Measurements from ENCODE around the gene HLA-F.

HLA-F gene

DNA sequence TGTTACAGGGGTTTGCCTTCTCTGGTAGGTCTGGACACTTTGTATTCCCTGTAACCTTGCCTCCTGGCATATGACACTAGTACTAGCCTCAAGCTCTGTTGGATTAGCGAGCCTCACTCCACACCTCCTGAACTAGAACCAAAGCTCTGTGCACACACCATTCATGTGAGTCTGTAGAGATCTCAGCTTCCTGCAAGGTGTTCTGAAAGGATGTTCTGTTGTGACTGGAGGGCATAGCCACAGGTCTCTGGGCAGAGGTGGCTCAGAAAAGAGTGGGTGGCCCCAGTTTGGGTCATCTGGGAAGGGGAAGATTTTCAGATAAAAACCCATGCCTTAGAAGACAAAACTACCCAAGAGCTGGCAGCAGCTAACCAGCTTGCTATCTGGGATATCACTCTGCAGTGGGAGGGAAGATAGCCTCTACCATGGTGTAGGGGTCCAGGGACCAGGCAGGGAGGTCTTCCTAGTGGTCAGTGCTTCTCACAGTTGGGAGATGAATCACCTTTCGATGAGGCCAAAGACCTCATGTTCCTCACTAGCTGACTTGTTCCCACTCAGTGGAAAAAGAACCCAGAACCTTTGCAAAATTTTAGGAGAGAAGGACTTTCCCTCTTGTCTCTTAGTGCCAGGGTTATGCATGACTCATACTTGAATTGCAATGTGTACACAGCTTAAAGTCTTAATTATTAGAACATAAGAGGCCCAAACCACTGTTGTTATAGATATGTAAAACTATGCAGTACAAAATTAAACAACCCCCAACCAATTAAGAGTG lies 41.4 kb downstream of the HLA-F start:
- DNase-seq = no peak

DNA sequence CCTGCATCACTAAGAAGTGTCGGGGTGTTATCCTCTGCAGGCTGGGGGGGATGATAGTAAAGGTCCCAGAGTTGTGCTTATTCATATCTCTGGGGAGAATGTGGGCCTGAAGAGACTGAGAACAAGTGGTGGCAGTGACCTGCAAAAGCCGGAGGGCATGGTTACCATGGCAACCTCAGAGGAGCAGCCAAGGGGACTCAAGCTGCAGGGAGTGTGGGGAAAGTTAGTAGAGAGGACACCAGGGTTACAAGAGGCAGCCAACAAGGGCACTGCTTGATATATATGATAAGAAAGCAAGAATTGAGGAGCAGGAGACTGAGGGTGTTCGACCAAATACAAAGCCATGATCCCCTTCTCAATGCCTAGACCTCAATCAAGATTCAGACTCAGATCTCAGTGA lies 46.1 kb downstream of the HLA-F start:
- no peak for DNase-seq

DNA sequence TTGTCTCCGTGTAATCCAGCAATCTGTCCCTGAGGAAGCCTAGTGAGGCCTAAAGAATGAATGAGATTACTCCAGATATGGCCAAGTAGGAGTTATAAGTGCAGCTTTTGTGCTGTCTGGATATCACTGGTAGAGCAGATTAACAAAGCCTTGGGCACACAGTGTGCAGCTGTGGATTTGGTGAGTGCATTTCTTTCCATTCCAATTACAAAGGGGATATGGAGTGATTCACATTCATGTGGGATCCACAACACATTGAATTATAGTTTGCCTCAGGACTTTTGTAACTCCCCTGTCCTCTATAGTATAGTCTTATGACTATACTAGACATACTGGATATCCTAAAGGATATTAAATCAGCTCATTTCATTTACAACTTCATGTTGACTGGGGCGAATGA lies 47.1 kb downstream of the HLA-F start:
- no peak for DNase-seq

DNA sequence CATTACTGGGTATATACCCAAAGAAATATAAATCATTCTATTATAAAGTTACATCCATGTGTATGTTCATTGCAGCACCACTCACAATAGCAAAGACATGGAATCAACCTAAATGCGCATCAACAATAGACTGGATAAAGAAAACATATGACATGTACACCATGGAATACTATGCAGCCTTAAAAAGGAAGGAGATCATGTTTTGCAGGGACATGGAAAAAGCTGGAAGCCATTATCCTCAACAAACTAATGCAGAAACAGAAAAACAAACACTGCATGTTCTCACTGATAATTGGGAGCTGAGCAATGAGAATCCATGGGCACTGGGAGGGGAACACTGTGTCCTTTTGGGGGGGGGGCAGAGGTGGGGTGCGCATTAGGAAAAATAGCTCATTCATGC lies 53.5 kb downstream of the HLA-F start:
- DNase-seq = no peak

Measured in GF-D8 (cell line).